ENCODE measurements around the gene CDC45.

CDC45 gene

GRCh38 chr22:19569976-19570375, 90.3 kb downstream of the CDC45 start:
- DNase-seq (ENCODE audit: low read depth, low spot score): no peak

More at GRCh38 chr22:19569976-19570375, 90.3 kb downstream of the CDC45 start:
- in situ Hi-C loops (cut with HindIII; ENCODE audit: low sequenced_read_pairs): no loop called here
- no peak for TF ChIP-seq CTCF (IDR thresholded peaks at IDR 0.05; ENCODE audit: low read depth, low read length)
- no peak overlapping the region for H3K4me3 ChIP-seq (ENCODE audit: low read depth, low read length)

Measured in astrocyte of the spinal cord (primary cell).